ENCODE data around the gene RASA2.

DNA sequence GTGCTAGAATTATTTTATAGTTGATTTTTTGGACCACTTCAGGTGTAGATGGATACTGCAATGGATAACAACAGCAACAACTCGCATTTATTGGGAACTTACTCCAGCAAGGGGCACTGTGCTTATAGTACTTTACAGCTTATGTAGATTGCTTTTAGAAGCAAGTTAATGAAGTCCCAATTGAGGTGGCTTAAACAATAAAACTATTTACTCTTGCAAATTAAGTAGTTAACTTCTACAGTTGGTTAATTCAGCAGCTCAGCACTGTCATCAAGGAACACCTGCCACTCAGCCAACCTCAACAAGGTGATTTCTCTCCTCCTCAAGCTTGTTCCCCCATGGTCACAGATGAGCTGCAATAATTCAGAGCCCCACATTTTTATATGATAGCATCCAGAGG is 124.1 kb downstream of the RASA2 start:
- TF ChIP-seq POLR2A (IDR thresholded peaks at IDR 0.05) (no peak), EP300 (IDR thresholded peaks at IDR 0.05) (no peak), POLR2AphosphoS5 (IDR thresholded peaks at IDR 0.05) (no peak)
- TF ChIP-seq, protein P1, sequence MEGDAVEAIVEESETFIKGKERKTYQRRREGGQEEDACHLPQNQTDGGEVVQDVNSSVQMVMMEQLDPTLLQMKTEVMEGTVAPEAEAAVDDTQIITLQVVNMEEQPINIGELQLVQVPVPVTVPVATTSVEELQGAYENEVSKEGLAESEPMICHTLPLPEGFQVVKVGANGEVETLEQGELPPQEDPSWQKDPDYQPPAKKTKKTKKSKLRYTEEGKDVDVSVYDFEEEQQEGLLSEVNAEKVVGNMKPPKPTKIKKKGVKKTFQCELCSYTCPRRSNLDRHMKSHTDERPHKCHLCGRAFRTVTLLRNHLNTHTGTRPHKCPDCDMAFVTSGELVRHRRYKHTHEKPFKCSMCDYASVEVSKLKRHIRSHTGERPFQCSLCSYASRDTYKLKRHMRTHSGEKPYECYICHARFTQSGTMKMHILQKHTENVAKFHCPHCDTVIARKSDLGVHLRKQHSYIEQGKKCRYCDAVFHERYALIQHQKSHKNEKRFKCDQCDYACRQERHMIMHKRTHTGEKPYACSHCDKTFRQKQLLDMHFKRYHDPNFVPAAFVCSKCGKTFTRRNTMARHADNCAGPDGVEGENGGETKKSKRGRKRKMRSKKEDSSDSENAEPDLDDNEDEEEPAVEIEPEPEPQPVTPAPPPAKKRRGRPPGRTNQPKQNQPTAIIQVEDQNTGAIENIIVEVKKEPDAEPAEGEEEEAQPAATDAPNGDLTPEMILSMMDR (IDR thresholded peaks at IDR 0.05), result no peak

All from stomach (tissue), 4 donors.